HG02970 (cell line): ENCODE data around the gene SYT15.

Source experiments
- ATAC-seq: cut with Tn5 transposase; IDR thresholded peaks from one replicate; pipeline ENCODE4 v1.9.1; 2021; ENCODE audit warnings: mild to moderate bottlenecking, moderate library complexity, moderate number of reproducible peaks; ENCODE audit not compliant: unreplicated experiment, low FRiP score

Gene SYT15

GRCh38 chr10:46544989-46545791 is 33.7 kb upstream of the SYT15 start:
- ATAC-seq, result no peak

DNA sequence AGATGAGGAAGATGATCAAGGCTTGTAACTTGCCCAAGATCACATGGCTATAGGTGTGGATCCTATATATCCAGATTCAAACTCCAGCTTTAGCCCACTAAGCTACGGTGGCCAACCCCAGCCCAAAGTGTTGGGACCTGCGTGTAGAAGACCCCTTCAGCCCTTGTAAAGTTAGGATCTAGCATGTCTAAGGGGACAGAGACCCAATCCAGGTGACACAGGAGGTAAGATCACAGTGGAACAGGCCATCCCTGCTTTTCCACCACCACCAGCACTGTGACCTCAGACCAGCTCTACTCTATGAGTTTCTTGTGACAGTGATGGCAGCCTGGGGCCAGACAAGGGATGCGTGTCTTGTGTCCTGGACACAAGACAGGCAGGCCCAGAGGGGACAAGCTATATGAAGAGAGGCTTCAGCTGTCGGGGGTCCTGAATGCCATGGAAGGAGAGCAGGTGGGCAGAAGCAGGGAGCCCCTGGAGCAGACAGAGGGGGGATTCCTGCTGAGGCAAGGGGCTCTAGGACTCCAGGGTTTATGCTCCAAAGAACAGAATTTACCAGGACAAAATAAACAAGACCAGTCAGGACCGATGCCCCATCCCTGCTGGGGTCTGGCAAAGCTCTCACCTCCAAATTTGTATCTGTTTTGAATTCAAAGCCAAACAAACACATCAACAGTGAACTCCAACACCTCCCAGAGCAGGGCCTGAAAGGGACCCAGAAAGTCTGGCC is 32.9 kb upstream of the SYT15 start:
- no peak for ATAC-seq

GRCh38 chr10:46546591-46547540 is 32.1 kb upstream of the SYT15 start:
- no peak for ATAC-seq

DNA sequence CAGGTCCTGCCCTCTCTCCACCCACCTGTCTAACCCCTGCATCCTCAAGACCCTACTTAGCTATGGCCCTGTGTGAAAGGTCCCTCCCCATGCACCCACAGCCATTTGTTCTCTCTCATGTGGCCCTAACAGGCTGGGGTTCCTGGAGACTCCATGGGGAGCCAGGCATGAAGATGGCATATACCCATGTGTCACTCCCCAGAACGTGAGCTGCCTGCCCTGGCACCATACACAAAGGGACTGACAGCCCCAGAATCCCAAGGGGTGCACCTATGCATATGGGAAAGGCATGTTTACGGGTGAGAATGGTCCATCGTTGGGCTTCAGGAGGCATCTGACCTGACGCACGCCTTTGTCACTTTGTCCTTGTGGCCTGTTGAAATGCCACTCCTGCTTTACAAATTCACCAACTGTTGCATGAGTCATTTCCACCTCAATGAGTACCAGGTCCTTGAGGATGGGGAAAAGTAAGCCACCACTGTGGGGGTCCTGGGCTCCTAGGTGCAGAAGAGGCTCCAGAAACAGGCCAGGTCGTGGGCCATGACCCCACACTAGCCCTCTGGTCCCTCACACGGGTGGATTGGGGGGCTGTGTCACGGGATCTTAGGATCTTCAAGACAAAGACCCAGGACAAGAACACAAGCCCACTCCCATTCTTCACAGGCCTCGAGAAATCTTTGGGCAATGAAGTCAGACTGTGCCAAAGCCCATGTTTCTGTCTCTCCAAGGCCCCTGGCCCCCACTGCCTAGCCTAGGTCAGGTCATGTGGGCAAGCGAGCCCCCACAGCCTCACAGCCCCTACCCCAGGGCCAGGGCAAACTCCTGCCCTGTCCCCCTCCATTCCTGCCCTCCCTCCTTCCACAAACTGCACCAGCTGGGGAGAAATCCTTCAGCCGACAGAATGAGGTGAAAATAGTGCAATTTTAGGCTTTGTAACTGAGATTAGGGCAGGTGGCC is 31.1 kb upstream of the SYT15 start:
- no peak for ATAC-seq

GRCh38 chr10:46548498-46549090 is 30.3 kb upstream of the SYT15 start:
- no peak for ATAC-seq

GRCh38 chr10:46549171-46550075 is 29.5 kb upstream of the SYT15 start:
- ATAC-seq, result no peak

DNA sequence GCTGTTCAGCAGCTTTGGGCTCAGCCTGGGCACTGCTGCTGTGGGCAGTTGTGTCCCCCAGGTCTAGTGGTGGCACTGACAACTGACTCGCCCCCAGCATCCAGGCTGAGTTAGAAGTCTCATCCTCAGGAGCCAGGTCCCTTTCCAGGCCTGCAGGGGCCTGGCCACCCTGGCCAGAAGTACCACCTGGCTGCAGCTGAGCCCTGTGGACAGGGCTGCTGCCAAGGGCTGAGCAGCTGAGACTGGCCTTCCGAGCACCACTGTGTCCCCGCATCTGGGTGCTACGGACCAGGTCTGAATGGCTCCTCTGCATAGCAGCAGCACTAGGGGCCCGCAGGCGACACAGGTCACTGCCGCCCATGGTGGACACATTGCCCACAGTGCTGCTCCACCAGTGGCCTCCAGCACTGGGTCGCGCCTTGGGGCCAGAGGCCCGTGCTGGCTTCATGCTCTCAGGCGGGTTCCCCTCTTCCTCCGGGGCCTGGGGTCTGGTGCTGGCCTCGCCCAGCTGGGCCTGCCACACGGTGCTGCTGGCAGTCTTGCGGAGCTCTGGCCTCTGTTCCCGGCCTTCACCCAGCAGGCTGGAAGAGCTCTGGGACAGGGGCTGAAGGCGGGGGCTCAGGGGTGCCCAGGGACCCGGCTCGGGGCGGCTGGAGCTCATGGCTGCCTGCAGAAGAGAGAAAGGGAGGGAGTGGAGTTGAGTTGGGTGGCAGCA is 28.7 kb upstream of the SYT15 start:
- ATAC-seq, result no peak

DNA sequence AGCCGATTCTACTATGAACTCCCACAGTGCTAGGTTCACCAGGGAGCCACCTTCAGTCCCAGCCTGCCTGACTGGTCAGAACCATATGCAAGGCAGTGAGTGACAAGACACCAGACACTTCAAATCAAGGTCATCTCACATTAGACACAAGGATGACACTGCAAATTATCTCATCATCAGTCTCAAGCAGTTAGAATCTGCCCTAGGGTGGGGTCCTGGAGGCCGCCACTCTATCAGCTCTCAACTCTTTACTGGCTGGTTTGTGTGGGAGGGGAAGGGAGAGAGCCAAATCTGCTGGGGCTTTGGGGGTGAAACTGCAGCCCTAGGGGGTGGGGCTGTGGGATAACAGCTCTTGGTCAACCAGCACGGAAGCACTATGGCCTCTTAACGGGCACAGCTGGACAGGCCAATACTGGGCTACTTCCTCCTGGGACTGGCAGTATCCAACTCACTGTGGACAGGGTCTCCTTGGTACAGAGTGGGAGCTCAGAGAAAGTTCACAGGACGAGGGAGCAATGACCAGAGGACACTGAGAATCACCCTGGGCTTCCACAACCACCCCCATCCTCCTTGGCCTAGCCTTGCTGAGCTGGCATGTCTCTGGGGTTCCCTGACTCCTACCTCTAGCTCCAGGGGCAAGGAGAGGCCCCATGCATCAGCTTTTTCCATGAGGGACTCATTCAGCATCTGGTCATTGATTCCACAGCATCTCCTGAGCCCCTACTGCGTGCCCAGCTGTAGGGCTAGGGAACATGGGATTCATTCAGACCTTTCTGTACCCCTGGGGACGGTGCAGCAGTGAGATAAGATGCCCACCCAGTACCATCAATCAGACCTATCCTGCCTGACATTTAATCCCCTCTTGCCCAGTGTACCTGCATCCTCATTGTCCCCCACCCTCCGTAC is 27.9 kb upstream of the SYT15 start:
- no peak for ATAC-seq

- ATAC-seq, result no peak
Observed at GRCh38 chr10:46551701-46552525, 27.0 kb upstream of the SYT15 start.

DNA sequence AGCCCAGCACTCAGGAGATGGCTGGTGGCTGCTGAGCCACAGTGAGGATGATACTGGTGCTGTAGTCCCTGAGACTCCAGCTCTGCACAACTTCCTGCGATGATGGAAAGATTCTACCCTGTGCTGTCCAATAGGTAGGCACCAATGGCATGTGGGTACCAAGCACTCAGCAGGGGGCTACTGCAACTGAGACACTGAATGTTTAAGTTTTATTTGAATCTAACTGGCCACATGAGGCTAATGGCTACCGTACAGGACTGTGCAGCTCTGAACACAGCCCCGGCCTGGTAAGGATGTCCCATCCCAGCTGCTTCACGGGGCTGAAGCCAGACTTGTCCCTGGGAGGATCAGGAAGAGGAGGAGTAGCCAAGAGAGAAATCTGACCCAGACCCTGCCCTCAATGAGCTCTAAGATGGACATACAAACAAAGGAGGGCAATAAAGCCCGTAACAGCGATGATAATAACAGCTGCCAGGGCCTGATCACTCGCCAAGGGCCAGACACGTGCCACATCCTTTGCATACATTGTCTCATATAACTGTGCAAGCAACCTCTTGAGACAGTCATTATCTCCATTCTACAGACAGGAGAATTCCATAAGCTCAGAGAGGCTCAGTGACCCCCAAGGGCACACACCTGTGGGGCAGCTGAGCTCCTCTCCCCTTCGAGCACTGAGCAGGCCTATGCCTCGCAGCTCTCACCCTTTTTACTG is 26.2 kb upstream of the SYT15 start:
- no peak for ATAC-seq

GRCh38 chr10:46553238-46554049 is 25.5 kb upstream of the SYT15 start:
- no peak for ATAC-seq

- no peak for ATAC-seq
Observed at GRCh38 chr10:46554166-46554781, 24.7 kb upstream of the SYT15 start.

DNA sequence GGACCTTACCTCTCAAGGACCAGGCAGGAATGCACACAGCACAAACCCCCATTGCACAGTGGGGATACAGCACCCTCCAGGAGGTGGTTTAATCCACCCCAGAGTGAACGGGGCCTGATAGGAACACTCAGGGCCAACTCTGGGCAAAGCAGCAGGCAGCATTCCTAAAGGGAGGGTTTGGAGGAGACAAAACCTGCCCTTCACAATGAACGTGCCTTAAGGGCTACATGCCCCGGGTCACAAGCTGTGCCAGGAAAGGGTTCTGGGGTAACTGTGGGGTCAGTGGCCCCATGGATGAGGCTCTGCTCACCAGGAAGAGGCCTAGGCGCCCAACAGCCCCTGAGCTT is 23.6 kb upstream of the SYT15 start:
- ATAC-seq, result no peak
